Head of caudate nucleus (tissue), 42 donors: Measurements from ENCODE around the gene DNAJC19.
A peak's percentile ranks its signal among the peaks of the same experiment; 100 is the strongest.
"Not testable (repeated sequence)": the region's sequence is repeated elsewhere in the genome, so short reads cannot be mapped to it uniquely, and the experiment has no call there.

Experiments
- DNase-seq, 42 donors: peaks; one replicate each; pipeline versions ENCODE4 v3.0.0 to v3.0.0-alpha.2; 2020 to 2021; ENCODE audit warnings: mixed read lengths in 7 of 42
- intact Hi-C: fragments of 100-400 bp; cut with DNase I; formaldehyde crosslinking; loops from one replicate; pipeline ENCODE4 v1.15.0; 2022

The DNAJC19 gene

DNA sequence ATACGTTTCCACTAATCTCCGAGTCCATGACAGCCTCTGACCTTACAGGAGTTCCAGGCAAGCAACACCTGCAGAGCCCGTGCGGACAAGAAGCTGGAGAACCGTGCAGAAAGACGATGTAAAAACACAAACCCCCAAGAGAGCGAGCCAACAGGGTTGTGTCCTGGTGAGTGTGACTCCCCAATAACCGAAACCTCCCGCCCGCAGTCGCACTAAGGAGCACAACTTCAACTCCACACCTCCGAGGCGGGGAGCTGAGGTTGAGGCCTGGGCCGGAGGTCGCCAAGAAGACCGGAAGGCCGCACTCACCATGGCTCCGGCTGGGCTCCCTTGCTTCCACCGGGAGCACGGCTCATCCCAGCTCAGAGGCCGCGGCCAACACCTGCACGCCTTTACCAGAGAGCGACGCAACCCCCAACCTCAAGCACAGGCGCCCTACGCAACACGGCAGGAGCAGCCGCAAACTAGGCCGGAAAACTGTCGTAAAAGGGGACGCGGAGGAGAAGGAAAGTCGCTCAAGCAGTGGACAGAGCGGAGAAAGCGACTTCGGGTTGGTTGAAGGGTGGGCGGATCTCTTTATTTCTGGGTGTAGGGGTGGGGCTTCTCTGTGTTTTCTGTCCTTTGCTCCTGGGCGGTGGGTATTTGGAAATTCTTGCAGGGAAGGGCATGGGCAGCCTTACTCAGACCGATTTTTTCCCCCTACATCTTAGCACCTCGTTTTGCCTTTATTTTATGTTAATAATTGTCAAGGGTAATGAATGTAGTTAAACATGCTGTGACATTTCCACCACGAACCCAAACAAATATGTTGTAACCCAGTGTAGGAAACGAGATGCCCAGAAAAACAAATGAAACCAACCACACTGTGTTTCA is at the start of gene DNAJC19:
Gene DNAJC19, minus strand, starts transcription at position 446 of the 873 bp plus-strand sequence. Its CDS starts 134 bp downstream, at position 312.
- DNase-seq: peak; percentile 88 to 98 (median 94)
- intact Hi-C loops: loop anchor here (2.0 to 10.0 kb wide), 2 partner anchors 77 to 185 kb away; partner anchors contain the start of gene FXR1

DNA sequence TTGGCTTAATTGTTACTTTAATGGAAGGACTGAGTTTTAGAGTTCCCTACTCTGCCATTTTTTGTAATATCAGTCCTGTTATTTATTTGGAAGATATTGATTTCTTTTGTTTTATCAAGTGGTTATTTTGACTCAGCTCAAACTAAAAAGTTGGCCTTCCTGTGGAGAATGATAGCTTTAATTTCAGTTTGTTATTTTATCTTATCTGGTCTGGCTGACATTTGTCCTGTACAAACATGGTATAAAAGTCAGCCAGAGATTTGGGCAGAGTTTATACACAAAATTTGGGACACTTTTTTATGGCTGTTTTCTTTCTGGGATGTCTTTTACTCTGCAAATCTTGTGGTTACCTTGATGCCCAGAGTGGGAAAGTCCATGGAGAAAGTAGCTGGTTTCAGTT is 41.4 kb upstream of the DNAJC19 start:
- intact Hi-C loops: no loop called here

GRCh38 chr3:181025204-181025603 is 35.7 kb upstream of the DNAJC19 start:
- DNase-seq: no peak
- intact Hi-C loops: no loop called here

More for the DNA sequence above, 41.4 kb upstream of the DNAJC19 start:
- DNase-seq: no peak

DNA sequence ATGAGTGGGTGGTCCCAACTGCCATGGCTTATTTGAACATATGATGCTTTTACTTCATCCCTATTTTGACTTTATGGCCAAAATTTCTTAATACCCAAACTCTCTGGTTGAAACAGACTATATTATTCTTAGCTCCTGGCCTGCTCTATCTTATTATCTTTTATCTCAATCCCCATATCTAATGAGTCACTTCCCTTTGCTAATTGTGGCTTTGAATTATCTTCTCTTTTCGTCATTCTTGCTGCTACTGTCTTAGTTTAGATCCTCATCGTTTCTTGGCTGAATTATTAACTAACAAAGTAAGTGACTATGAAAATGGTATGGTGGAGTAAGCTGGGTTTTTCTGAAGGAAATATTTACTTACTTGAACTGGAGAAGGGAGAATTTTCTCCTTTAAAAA is 28.2 kb upstream of the DNAJC19 start:
- no peak for DNase-seq
- intact Hi-C loops: no loop called here

- no peak for DNase-seq
- intact Hi-C loops: no loop called here
These were observed 19.7 kb upstream of the DNAJC19 start for GRCh38 chr3:181009225-181009624.

- intact Hi-C loops: no loop called here
- DNase-seq: no peak
These were observed 19.3 kb upstream of the DNAJC19 start for GRCh38 chr3:181008796-181009195.

- DNase-seq: no peak
- intact Hi-C loops: no loop called here
These were observed 17.7 kb upstream of the DNAJC19 start for GRCh38 chr3:181007262-181007661.

- intact Hi-C loops: no loop called here
- DNase-seq: no peak
These were observed 17.0 kb upstream of the DNAJC19 start for GRCh38 chr3:181006541-181006940.

DNA sequence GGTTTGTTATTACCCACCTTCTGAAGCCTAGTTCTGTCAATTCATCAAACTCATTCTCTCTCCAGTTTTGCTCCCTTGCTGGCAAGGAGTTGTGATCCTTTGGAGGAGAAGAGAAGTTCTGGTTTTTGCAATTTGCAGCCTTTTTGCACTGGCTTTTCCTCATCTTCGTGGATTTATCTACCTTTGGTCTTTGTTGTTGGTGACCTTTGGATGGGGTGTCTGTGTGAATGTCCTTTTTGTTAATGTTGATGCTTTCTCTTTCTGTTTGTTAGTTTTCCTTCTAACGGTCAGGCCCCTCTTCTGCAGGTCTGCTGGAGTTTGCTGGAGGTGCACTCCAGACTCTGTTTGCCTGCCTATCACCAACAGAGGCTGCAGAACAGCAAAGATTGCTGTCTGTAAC is 13.9 kb upstream of the DNAJC19 start:
- DNase-seq, intact Hi-C loops: not testable (repeated sequence)

GRCh38 chr3:181002331-181002730 is 12.8 kb upstream of the DNAJC19 start:
- DNase-seq, intact Hi-C loops: not testable (repeated sequence)

DNA sequence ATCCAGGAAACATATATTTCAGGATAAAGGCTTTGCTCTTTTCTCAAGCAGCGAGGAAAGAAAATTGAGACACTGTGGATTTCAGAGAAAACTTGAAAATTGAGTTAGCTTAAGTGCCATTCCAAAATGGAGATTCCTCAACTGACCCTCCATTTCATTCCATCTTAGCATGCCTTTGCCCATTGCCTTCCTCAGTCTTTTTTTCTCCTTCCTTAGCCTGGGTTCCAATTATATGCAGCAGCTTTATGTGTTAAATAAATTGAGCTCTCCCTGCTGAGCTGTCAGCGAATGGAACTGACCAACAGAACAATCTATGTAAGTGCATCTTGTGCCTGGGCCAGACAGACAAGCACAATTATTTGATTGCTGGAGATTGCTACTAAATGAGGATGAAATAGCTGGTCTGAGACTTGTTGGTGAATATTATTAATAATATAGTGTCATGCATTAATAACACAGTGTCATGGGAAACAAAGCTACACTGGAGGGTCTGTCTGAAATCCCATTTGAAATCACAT is 6.9 kb upstream of the DNAJC19 start:
- no peak for DNase-seq
- intact Hi-C loops: loop anchor here (10.0 kb wide), 1 partner anchor 178 kb away; no protein-coding TSS in a partner anchor

GRCh38 chr3:180990505-180990904 is 969 bp upstream of the DNAJC19 start:
- intact Hi-C loops: loop anchor here (10.0 kb wide), 1 partner anchor 184 kb away; no protein-coding TSS in a partner anchor
- no peak for DNase-seq

- intact Hi-C loops: no loop called here
These were observed 2.2 kb downstream of the DNAJC19 start for GRCh38 chr3:180987344-180987743.

GRCh38 chr3:180986366-180986765 is 3.2 kb downstream of the DNAJC19 start:
- DNase-seq, intact Hi-C loops: not testable (repeated sequence)

More at GRCh38 chr3:180987344-180987743, 2.2 kb downstream of the DNAJC19 start:
- no peak for DNase-seq

GRCh38 chr3:180983136-180983535 is 6.4 kb downstream of the DNAJC19 start:
- DNase-seq: no peak
- intact Hi-C loops: no loop called here

GRCh38 chr3:180981912-180982311 is 7.6 kb downstream of the DNAJC19 start:
- DNase-seq: no peak
- intact Hi-C loops: no loop called here

DNA sequence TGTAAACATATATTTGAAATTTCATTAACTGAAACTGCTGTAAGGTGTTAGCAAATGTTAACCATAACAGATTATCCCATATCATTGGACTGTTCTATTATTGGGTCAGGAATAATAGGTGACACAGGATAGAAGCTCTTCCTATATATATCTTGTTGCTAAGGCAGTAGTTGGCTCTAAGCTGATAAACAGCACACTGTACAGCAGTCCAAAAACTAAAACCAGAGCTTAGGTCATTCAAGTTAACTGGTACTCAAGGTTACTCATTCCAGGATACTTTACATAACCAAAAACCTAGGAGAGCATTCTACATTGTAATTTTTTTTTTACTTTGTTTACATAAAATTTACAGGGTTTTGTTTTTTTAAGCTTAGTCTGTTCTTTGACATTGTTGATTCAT is 8.9 kb downstream of the DNAJC19 start:
- intact Hi-C loops: no loop called here
- no peak for DNase-seq

DNA sequence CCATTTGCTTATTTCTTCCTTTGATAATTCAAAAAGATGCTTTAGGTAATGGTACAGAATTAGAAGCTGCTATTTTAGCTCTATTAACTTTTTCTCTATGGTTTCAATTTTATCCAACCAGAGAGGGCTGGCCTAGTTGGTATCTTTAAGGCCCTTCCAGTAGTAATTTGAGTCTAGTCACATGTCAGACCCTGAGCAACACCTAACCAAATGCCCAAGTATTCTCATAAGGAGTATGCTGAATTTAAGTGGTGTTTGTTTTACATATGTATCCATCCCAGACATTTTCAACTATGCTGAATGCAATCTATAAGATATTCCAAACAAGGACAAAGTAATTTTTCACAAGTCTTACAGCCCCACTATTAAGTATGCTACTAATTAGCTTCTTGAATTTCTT is 9.6 kb downstream of the DNAJC19 start:
- DNase-seq: no peak
- intact Hi-C loops: no loop called here

DNA sequence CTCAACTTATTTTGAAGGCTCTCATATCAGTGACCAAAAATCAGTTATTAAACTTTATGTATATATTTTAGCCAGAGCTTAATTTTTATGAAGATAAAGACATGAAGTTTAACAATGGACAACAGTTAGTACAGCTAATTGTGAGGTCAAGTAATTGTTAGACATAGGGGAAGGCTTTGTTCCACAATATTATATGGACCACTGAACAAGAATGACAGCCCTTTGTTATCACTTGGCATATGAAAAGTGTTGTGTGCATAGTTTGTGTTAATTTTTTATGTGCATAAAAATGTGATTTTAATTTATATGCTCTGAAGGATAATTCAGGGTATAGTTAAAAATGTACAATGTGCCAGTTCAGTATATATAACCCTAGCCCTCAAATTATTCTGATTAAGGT is 12.0 kb downstream of the DNAJC19 start:
- intact Hi-C loops: no loop called here

DNA sequence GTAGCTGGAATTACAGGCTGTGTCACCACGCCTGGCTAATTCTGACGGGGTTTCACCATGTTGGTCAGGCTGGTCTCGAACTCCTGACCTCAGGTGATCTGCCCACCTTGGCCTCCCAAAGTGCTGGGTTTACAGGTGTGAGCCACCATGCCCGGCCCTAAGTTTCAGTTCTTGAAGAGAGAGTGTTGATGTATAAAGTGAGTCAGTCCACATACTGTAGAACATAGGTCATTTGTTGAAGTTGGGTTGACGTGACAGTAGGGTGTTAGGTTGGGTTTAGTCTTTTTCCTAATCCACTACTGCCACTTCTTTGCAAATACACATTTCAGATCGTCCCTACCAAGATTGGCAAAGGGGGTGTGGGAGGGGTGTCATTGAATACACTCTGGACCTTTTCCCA is 15.2 kb downstream of the DNAJC19 start:
- DNase-seq: no peak
- intact Hi-C loops: no loop called here

More for the DNA sequence above, 12.0 kb downstream of the DNAJC19 start:
- DNase-seq: no peak
